OCI-LY7 (cell line): ENCODE results near the gene MC5R. TPM values are rescaled to one million over a fixed set of nuclear protein-coding genes. Genes with fewer than 3 reads are reported as not detected.

ENCODE experiments used
- BruUV-seq: library from RNA; stranded (reverse); fragments of 400-500 nt; replicated peaks from 2 replicates; lab custom pipeline; 2021; lab: Mats Ljungman, UMichigan
- CTCF ChIA-PET: fragments of 300-600 bp; sonication (Branson Sonifier 250); formaldehyde crosslinking; loops from one replicate; lab custom pipeline; 2022; ENCODE audit warnings: antibody characterized with exemption; ENCODE audit not compliant: unreplicated experiment; lab: Charles Lee
- POLR2A ChIA-PET: fragments of 300-600 bp; sonication (Branson Sonifier 250); formaldehyde crosslinking; loops from one replicate; lab custom pipeline; 2022; ENCODE audit warnings: antibody characterized with exemption; lab: Charles Lee
- DNase-seq: peaks from one replicate; pipeline ENCODE4 v3.0.0-alpha.2; 2015; ENCODE audit warnings: low spot score
- H2AFZ ChIP-seq: fragments of 200-600 bp; sonication (generic), shearing (Covaris generic); 2 replicates; pipeline ENCODE4 v1.6.1; 2014; ENCODE audit warnings: mild to moderate bottlenecking, antibody characterized with exemption, low read length, moderate library complexity
- H3K27ac ChIP-seq: fragments of 200-600 bp; sonication (generic); 2 replicates; pipeline ENCODE4 v1.5.1; 2014; ENCODE audit warnings: mixed run types, low read depth, mild to moderate bottlenecking, moderate library complexity, low read length, inconsistent platforms; ENCODE audit not compliant: poor library complexity, severe bottlenecking
- H3K36me3 ChIP-seq: fragments of 200-600 bp; sonication (generic); 2 replicates; pipeline ENCODE4 v1.6.1; 2014; ENCODE audit warnings: mild to moderate bottlenecking, antibody characterized with exemption, low read length, moderate library complexity, mixed read lengths; ENCODE audit not compliant: insufficient read depth
- H3K4me1 ChIP-seq: fragments of 200-600 bp; sonication (generic); 2 replicates; pipeline ENCODE4 v1.5.1; 2014; ENCODE audit warnings: mild to moderate bottlenecking, low read length; ENCODE audit not compliant: insufficient read depth, poor library complexity, severe bottlenecking
- H3K4me2 ChIP-seq: fragments of 200-600 bp; sonication (generic); 2 replicates; pipeline ENCODE4 v1.6.1; 2014; ENCODE audit warnings: mild to moderate bottlenecking, low read length
- H3K4me3 ChIP-seq: fragments of 200-600 bp; sonication (generic); 2 replicates; pipeline ENCODE4 v1.5.1; 2014; ENCODE audit warnings: mild to moderate bottlenecking, low read depth, low read length; ENCODE audit not compliant: poor library complexity, severe bottlenecking
- H3K79me2 ChIP-seq: fragments of 200-600 bp; sonication (generic); 2 replicates; pipeline ENCODE4 v1.6.1; 2016; ENCODE audit warnings: low read depth, mild to moderate bottlenecking, low read length, moderate library complexity, mixed read lengths; ENCODE audit not compliant: insufficient read depth
- H3K9me2 ChIP-seq: fragments of 200-600 bp; sonication (generic); 2 replicates; pipeline ENCODE4 v1.6.1; 2016; ENCODE audit warnings: mild to moderate bottlenecking, low read length, mixed read lengths; ENCODE audit not compliant: insufficient read depth
- H3K9me3 ChIP-seq: fragments of 200-600 bp; sonication (generic); 2 replicates; pipeline ENCODE4 v1.6.1; 2014; ENCODE audit warnings: mild to moderate bottlenecking, mixed run types, low read length, mixed read lengths
- H4K20me1 ChIP-seq: fragments of 200-600 bp; sonication (generic); 2 replicates; pipeline ENCODE4 v1.6.1; 2014; ENCODE audit warnings: mild to moderate bottlenecking, antibody characterized with exemption, low read length, moderate library complexity, mixed read lengths; ENCODE audit not compliant: insufficient read depth
- CTCF ChIP-seq: fragments of 200-600 bp; sonication (generic); conservative IDR thresholded peaks from 2 replicates; pipeline ENCODE4 v1.5.1; 2014; ENCODE audit warnings: mild to moderate bottlenecking, antibody characterized with exemption, low read length, moderate library complexity, mixed read lengths
- EZH2phosphoT487 ChIP-seq: fragments of 200-600 bp; sonication (generic); IDR thresholded peaks from 2 replicates; pipeline ENCODE4 v1.6.1; 2018; ENCODE audit warnings: low read depth, borderline replicate concordance, mild to moderate bottlenecking, mixed run types, antibody characterized with exemption, low read length, moderate library complexity, mixed read lengths
- intact Hi-C: fragments of 100-400 bp; cut with micrococcal nuclease; formaldehyde crosslinking; loops from one replicate; pipeline ENCODE4 v1.10.0; 2022; ENCODE audit not compliant: unreplicated experiment
- total RNA-seq, 2 experiments: library from RNA; depleted of rRNA in 1 of 2; stranded (reverse); fragments of >200 nt in 1 of 2; shearing (Covaris generic) in 1 of 2; gene quantifications; 2 replicates each; pipeline ENCODE4 v1.2.3, GENCODE V29; 2014 to 2022

Gene MC5R
- total RNA-seq, 2 experiments from 2014 or later, result not detected

GRCh38 chr18:13834496-13835015 is 10.6 kb downstream of the MC5R start:
- no peaks in the 10 kb centered on the region for H3K9me2 ChIP-seq
- POLR2A ChIA-PET, result no interaction called here

DNA sequence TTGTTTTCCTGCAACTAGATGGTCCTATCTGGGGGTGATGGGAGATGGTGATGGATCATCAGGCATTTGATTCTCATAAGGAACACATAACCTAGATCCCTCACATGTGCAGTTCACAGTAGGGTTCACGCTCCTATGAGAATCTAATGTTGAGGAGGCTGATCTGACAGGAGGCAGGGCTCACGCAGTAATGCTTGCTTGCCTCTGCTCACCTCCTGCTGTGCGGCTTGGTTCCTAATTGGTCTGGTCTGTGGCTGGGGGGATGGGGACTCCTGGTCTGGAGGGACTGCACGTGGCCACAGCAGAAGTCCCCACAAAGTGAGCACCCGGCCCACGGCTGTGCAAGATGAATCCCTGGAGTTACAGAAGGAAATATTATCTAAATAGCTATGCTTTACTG is 11.3 kb downstream of the MC5R start:
- no peak overlapping the region for H3K27ac ChIP-seq
- BruUV-seq, result no TSS peak
- H3K9me3 ChIP-seq, result no peaks in the 10 kb centered on the region
- H3K4me3 ChIP-seq, result no peak overlapping the region
- DNase-seq, result no peak
- H3K79me2 ChIP-seq, result no peaks in the 10 kb centered on the region
- intact Hi-C loops, result no loop called here
- H3K36me3 ChIP-seq, result no peaks in the 10 kb centered on the region
- ChIA-PET CTCF (no interaction called here), POLR2A (interaction anchor here (0.7 kb wide), 1 partner anchor 58 kb away, joined by 3 read pairs; no protein-coding TSS in a partner anchor)
- H2AFZ ChIP-seq, result no peak overlapping the region
- TF ChIP-seq EZH2phosphoT487, result no peak
- no peak for TF ChIP-seq CTCF
- no peaks in the 10 kb centered on the region for H4K20me1 ChIP-seq
- no peaks in the 10 kb centered on the region for H3K9me2 ChIP-seq
- no peak overlapping the region for H3K4me2 ChIP-seq
- H3K4me1 ChIP-seq, result no peaks in the 10 kb centered on the region

More at GRCh38 chr18:13834496-13835015, 10.6 kb downstream of the MC5R start:
- no peak overlapping the region for H2AFZ ChIP-seq
- no peaks in the 10 kb centered on the region for H3K9me3 ChIP-seq
- no peaks in the 10 kb centered on the region for H3K36me3 ChIP-seq
- H3K27ac ChIP-seq, result no peak overlapping the region
- BruUV-seq, result no TSS peak
- no peaks in the 10 kb centered on the region for H4K20me1 ChIP-seq
- no peak for TF ChIP-seq CTCF
- TF ChIP-seq EZH2phosphoT487, result no peak
- H3K4me2 ChIP-seq, result no peak overlapping the region
- CTCF ChIA-PET, result no interaction called here
- no peaks in the 10 kb centered on the region for H3K79me2 ChIP-seq
- no peak overlapping the region for H3K4me3 ChIP-seq
- no peak for DNase-seq
- intact Hi-C loops, result no loop called here
- no peaks in the 10 kb centered on the region for H3K4me1 ChIP-seq

DNA sequence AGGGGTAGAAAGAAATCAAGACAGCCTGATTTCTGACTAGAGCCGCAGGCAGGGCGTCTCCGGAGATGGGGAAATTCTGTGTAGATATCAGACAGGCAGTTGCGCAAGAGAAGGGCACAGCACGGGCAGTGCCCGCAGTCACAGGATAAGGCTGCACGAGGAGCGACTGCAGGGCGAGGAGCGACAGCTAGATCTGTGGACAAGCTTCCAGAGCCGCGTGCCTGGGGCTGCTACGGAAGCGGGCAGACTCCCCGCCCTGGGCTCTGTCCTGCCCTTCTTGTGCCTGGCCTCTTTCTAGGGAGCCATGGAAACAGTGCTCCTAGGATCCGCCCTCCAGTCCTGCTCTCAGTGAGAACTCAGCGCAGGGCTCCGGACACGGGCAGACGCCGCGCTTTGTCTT is 12.6 kb downstream of the MC5R start:
- Histone ChIP-seq H3K79me2 (no peaks in the 10 kb centered on the region), H3K9me2 (no peaks in the 10 kb centered on the region), H4K20me1 (no peaks in the 10 kb centered on the region), H3K9me3 (no peaks in the 10 kb centered on the region), H3K4me1 (no peaks in the 10 kb centered on the region), H3K36me3 (no peaks in the 10 kb centered on the region), H3K4me3 (no peak overlapping the region), H3K4me2 (no peak overlapping the region), H3K27ac (no peak overlapping the region), H2AFZ (no peak overlapping the region)
- no peak for TF ChIP-seq EZH2phosphoT487
- TF ChIP-seq CTCF, result no peak
- no peak for DNase-seq
- POLR2A ChIA-PET, result interaction anchor here (0.7 kb wide), 1 partner anchor 8 kb away, joined by 3 read pairs; no protein-coding TSS in a partner anchor
- intact Hi-C loops, result no loop called here
- BruUV-seq, result no TSS peak
- CTCF ChIA-PET, result no interaction called here
